Transverse colon (tissue), 4 donors: Measurements from ENCODE around the gene LEPROT.

Experiments used
- CTCF ChIP-seq, 5 experiments: fragments of 200-600 bp in 3 of 5; fragments of 450-650 bp in 2 of 5; sonication (generic) in 3 of 5; IDR thresholded peaks; 1 replicate in 2 of 5; 2 replicates in 3 of 5; pipeline ENCODE4 v1.5.1; 2016 to 2017; ENCODE audit warnings: antibody characterized with exemption in 5 of 5, inconsistent platforms in 3 of 5, mild to moderate bottlenecking in 2 of 5, moderate library complexity in 1 of 5
- EP300 ChIP-seq: sonication (generic); formaldehyde crosslinking; IDR thresholded peaks from one replicate; pipeline ENCODE4 v1.6.1; 2017; ENCODE audit warnings: antibody characterized with exemption, low read depth
- POLR2A ChIP-seq: fragments of 450-650 bp; IDR thresholded peaks from one replicate; pipeline ENCODE4 v1.6.1; 2016; ENCODE audit warnings: antibody characterized with exemption, mild to moderate bottlenecking, moderate library complexity
- POLR2AphosphoS5 ChIP-seq, 3 donors: sonication (generic); formaldehyde crosslinking; IDR thresholded peaks; one replicate each; pipeline ENCODE4 v1.6.1; 2016; ENCODE audit warnings: antibody characterized with exemption in 3 of 3

- TF ChIP-seq CTCF (IDR thresholded peaks at IDR 0.05): no peak
- TF ChIP-seq POLR2A: no peak
- TF ChIP-seq POLR2AphosphoS5 (IDR thresholded peaks at IDR 0.05): no peak
- TF ChIP-seq EP300: no peak
Observed at GRCh38 chr1:65483993-65484754, 63.7 kb downstream of the LEPROT start.
